Left renal cortex interstitium (tissue), 4 donors: ENCODE measurements around the gene PAPSS1. TPM values are rescaled to one million over a fixed set of nuclear protein-coding genes. Genes with fewer than 3 reads are reported as not detected.

Experiments used
- DNase-seq, 4 donors: peaks; one replicate each; pipeline ENCODE4 v3.0.0-alpha.2; 2013; ENCODE audit warnings: low read depth in 4 of 4, low spot score in 2 of 4, missing footprints in 1 of 4
- polyA plus RNA-seq, 4 donors: library from polyadenylated mRNA; unstranded; fragments of 120-200 nt; gene quantifications; one replicate each; pipeline ENCODE4 v1.2.1, GENCODE V29; 2013; ENCODE audit not compliant: insufficient read length in 4 of 4

Gene PAPSS1
- polyA plus RNA-seq, 4 donors: 69.7 to 95.3 (median 84.5) TPM

- DNase-seq: no peak
Observed at GRCh38 chr4:107635735-107636134, 84.3 kb downstream of the PAPSS1 start.

GRCh38 chr4:107631560-107631959 is 88.5 kb downstream of the PAPSS1 start:
- DNase-seq: no peak

- DNase-seq: no peak
Observed at GRCh38 chr4:107630185-107630705, 89.8 kb downstream of the PAPSS1 start.

- DNase-seq: no peak
Observed at GRCh38 chr4:107629318-107629717, 90.7 kb downstream of the PAPSS1 start.

- no peak for DNase-seq
Observed at GRCh38 chr4:107625391-107625902, 94.6 kb downstream of the PAPSS1 start.

GRCh38 chr4:107624024-107624423 is 96.0 kb downstream of the PAPSS1 start:
- no peak for DNase-seq

GRCh38 chr4:107622006-107622405 is 98.0 kb downstream of the PAPSS1 start:
- DNase-seq: no peak

GRCh38 chr4:107619731-107620130 is 100.3 kb downstream of the PAPSS1 start:
- no peak for DNase-seq

- no peak for DNase-seq
Observed at GRCh38 chr4:107619066-107619465, 101.0 kb downstream of the PAPSS1 start.

GRCh38 chr4:107618656-107619055 is 101.4 kb downstream of the PAPSS1 start:
- no peak for DNase-seq

GRCh38 chr4:107616838-107617389 is 103.1 kb downstream of the PAPSS1 start:
- no peak for DNase-seq

- DNase-seq: no peak
Observed at GRCh38 chr4:107615809-107616208, 104.2 kb downstream of the PAPSS1 start.

- DNase-seq: no peak
Observed at GRCh38 chr4:107603430-107603829, 116.6 kb downstream of the PAPSS1 start.

GRCh38 chr4:107600983-107601382 is 119.1 kb downstream of the PAPSS1 start:
- no peak for DNase-seq

- no peak for DNase-seq
Observed at GRCh38 chr4:107600436-107600835, 119.6 kb downstream of the PAPSS1 start.

- DNase-seq: no peak
Observed at GRCh38 chr4:107599841-107600240, 120.2 kb downstream of the PAPSS1 start.

- DNase-seq: no peak
Observed at GRCh38 chr4:107593230-107593629, 126.8 kb downstream of the PAPSS1 start.

- no peak for DNase-seq
Observed at GRCh38 chr4:107592519-107592918, 127.5 kb downstream of the PAPSS1 start.

GRCh38 chr4:107589269-107589668 is 130.8 kb downstream of the PAPSS1 start:
- no peak for DNase-seq

- DNase-seq: no peak
Observed at GRCh38 chr4:107586371-107586770, 133.7 kb downstream of the PAPSS1 start.

GRCh38 chr4:107579099-107579498 is 140.9 kb downstream of the PAPSS1 start:
- DNase-seq: no peak

- no peak for DNase-seq
Observed at GRCh38 chr4:107578321-107578720, 141.7 kb downstream of the PAPSS1 start.

GRCh38 chr4:107577743-107578142 is 142.3 kb downstream of the PAPSS1 start:
- no peak for DNase-seq
